ENCODE data around the gene GTF2F2. TPM values are rescaled to one million over a fixed set of nuclear protein-coding genes. Genes with fewer than 3 reads are reported as not detected.

Gene GTF2F2
- total RNA-seq, 2 experiments from 2014 or later, result 20.1 to 25.1 TPM

DNA sequence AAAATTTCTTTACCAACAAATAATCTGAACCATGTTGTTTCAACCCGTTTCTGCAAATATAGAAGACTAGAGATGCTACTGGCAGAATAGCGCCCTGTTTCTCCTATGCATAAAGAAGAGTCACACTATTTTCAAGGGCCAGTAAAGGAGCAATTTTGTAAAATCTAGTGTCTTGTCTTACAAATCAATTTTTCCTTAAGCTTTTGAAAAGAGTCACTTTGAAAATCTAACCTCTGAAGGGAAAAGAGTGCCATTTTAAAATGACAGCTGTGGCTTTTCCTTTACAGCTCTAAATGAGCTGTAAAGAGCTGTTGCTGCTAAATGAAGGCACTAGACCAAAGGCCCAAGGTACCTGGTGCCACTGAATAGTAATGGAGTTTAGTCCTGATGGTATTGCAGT, 16.9 kb upstream of the GTF2F2 start:
- ChIA-PET CTCF (ENCODE audit: unreplicated experiment) (interaction anchor here (0.6 to 0.7 kb wide), 2 partner anchors 16 to 417 kb away, joined by 3 to 5 read pairs; no protein-coding TSS in a partner anchor), POLR2A (interaction anchor here (0.6 to 2.0 kb wide), 5 partner anchors 9 to 73 kb away, joined by 3 to 7 read pairs (median 3); no protein-coding TSS in a partner anchor)
- intact Hi-C loops (cut with micrococcal nuclease; ENCODE audit: unreplicated experiment), result no loop called here
- H3K9me2 ChIP-seq (ENCODE audit: insufficient read depth, low read length), result no peaks in the 10 kb centered on the region
- H3K4me1 ChIP-seq (ENCODE audit: insufficient read depth, low read length, poor library complexity, severe bottlenecking), result no peaks in the 10 kb centered on the region
- no peak overlapping the region for H2AFZ ChIP-seq (ENCODE audit: low read length)
- no peak overlapping the region for H3K4me3 ChIP-seq (ENCODE audit: low read depth, low read length, poor library complexity, severe bottlenecking)
- BruUV-seq (replicated peaks), result no TSS peak
- no peaks in the 10 kb centered on the region for H3K79me2 ChIP-seq (ENCODE audit: insufficient read depth, low read depth, low read length)
- no peaks in the 10 kb centered on the region for H4K20me1 ChIP-seq (ENCODE audit: insufficient read depth, low read length)
- H3K4me2 ChIP-seq (ENCODE audit: low read length), result no peak overlapping the region
- no peak for DNase-seq (ENCODE audit: low spot score)
- no peak overlapping the region for H3K27ac ChIP-seq (ENCODE audit: low read depth, low read length, poor library complexity, severe bottlenecking)
- H3K9me3 ChIP-seq (ENCODE audit: low read length), result no peaks in the 10 kb centered on the region
- H3K36me3 ChIP-seq (ENCODE audit: insufficient read depth, low read length), result no peaks in the 10 kb centered on the region
- TF ChIP-seq EZH2phosphoT487 (IDR thresholded peaks at IDR 0.05; ENCODE audit: borderline replicate concordance, low read depth, low read length), result no peak
- TF ChIP-seq, protein P1, sequence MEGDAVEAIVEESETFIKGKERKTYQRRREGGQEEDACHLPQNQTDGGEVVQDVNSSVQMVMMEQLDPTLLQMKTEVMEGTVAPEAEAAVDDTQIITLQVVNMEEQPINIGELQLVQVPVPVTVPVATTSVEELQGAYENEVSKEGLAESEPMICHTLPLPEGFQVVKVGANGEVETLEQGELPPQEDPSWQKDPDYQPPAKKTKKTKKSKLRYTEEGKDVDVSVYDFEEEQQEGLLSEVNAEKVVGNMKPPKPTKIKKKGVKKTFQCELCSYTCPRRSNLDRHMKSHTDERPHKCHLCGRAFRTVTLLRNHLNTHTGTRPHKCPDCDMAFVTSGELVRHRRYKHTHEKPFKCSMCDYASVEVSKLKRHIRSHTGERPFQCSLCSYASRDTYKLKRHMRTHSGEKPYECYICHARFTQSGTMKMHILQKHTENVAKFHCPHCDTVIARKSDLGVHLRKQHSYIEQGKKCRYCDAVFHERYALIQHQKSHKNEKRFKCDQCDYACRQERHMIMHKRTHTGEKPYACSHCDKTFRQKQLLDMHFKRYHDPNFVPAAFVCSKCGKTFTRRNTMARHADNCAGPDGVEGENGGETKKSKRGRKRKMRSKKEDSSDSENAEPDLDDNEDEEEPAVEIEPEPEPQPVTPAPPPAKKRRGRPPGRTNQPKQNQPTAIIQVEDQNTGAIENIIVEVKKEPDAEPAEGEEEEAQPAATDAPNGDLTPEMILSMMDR (conservative IDR thresholded peaks at IDR 0.05; ENCODE audit: low read length), result no peak

DNA sequence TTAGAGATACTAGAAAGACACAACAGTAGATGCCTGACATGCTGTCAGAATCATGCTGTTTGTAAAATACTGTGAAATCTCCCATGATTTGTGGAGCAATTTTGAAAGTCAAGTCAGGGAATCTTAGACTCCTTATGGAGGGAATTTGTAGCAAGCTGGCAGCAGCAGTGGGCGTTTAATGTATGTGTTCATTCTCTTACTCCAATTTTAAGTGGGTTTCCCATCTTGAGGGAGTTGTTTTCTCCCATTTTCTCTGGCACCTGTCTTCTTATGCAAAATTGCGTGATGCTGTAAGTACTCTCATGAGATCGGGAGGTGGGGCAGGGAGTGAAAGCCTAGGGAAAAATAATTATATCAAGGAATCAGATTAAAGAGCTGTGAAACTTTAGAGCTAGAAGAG, 16.0 kb upstream of the GTF2F2 start:
- no peak overlapping the region for H3K4me2 ChIP-seq (ENCODE audit: low read length)
- H2AFZ ChIP-seq (ENCODE audit: low read length), result no peak overlapping the region
- no peaks in the 10 kb centered on the region for H4K20me1 ChIP-seq (ENCODE audit: insufficient read depth, low read length)
- no peaks in the 10 kb centered on the region for H3K36me3 ChIP-seq (ENCODE audit: insufficient read depth, low read length)
- H3K4me1 ChIP-seq (ENCODE audit: insufficient read depth, low read length, poor library complexity, severe bottlenecking), result no peaks in the 10 kb centered on the region
- no peaks in the 10 kb centered on the region for H3K9me3 ChIP-seq (ENCODE audit: low read length)
- no peak for DNase-seq (ENCODE audit: low spot score)
- POLR2A ChIA-PET, result interaction anchor here (0.6 kb wide), 2 partner anchors 63 to 73 kb away, joined by 3 read pairs; no protein-coding TSS in a partner anchor
- CTCF ChIA-PET (ENCODE audit: unreplicated experiment), result interaction anchor here (0.7 kb wide), 2 partner anchors 37 to 418 kb away, joined by 3 to 5 read pairs; no protein-coding TSS in a partner anchor
- no peak overlapping the region for H3K4me3 ChIP-seq (ENCODE audit: low read depth, low read length, poor library complexity, severe bottlenecking)
- intact Hi-C loops (cut with micrococcal nuclease; ENCODE audit: unreplicated experiment), result no loop called here
- H3K9me2 ChIP-seq (ENCODE audit: insufficient read depth, low read length), result no peaks in the 10 kb centered on the region
- no peak overlapping the region for H3K27ac ChIP-seq (ENCODE audit: low read depth, low read length, poor library complexity, severe bottlenecking)
- no peaks in the 10 kb centered on the region for H3K79me2 ChIP-seq (ENCODE audit: insufficient read depth, low read depth, low read length)
- no TSS peak for BruUV-seq (replicated peaks)
- no peak for TF ChIP-seq EZH2phosphoT487 (IDR thresholded peaks at IDR 0.05; ENCODE audit: borderline replicate concordance, low read depth, low read length)
- TF ChIP-seq, protein P1 (conservative IDR thresholded peaks at IDR 0.05; ENCODE audit: low read length), result no peak

DNA sequence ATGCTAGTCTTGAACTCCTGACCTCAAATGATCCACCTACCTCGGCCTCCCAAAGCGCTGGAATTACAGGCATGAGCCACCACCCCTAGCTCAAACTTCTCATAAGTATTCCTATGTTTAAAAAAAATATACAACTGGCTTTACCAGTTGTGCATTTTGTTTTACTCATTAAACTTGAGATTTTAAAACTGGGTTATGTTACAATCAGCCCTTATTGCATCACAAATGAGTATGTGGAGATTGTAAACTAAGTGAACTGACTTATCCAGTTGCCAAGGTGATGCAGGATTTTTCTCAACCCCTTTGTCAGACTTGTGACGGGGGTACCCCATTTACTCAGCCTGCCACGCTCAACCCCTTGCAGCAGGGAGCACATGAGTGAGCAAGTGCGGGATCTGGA, 14.4 kb upstream of the GTF2F2 start:
- no peaks in the 10 kb centered on the region for H3K9me3 ChIP-seq (ENCODE audit: low read length)
- no peaks in the 10 kb centered on the region for H4K20me1 ChIP-seq (ENCODE audit: insufficient read depth, low read length)
- POLR2A ChIA-PET, result interaction anchor here (0.7 kb wide), 1 partner anchor 12 kb away, joined by 5 read pairs; no protein-coding TSS in a partner anchor
- TF ChIP-seq EZH2phosphoT487 (IDR thresholded peaks at IDR 0.05; ENCODE audit: borderline replicate concordance, low read depth, low read length), result no peak
- TF ChIP-seq, protein P1 (conservative IDR thresholded peaks at IDR 0.05; ENCODE audit: low read length), result no peak
- no peaks in the 10 kb centered on the region for H3K79me2 ChIP-seq (ENCODE audit: insufficient read depth, low read depth, low read length)
- no peaks in the 10 kb centered on the region for H3K9me2 ChIP-seq (ENCODE audit: insufficient read depth, low read length)
- H3K4me1 ChIP-seq (ENCODE audit: insufficient read depth, low read length, poor library complexity, severe bottlenecking), result no peaks in the 10 kb centered on the region
- no TSS peak for BruUV-seq (replicated peaks)
- no peak overlapping the region for H3K27ac ChIP-seq (ENCODE audit: low read depth, low read length, poor library complexity, severe bottlenecking)
- no peak overlapping the region for H2AFZ ChIP-seq (ENCODE audit: low read length)
- CTCF ChIA-PET (ENCODE audit: unreplicated experiment), result no interaction called here
- H3K36me3 ChIP-seq (ENCODE audit: insufficient read depth, low read length), result no peaks in the 10 kb centered on the region
- no peak overlapping the region for H3K4me3 ChIP-seq (ENCODE audit: low read depth, low read length, poor library complexity, severe bottlenecking)
- H3K4me2 ChIP-seq (ENCODE audit: low read length), result no peak overlapping the region
- intact Hi-C loops (cut with micrococcal nuclease; ENCODE audit: unreplicated experiment), result no loop called here
- DNase-seq (ENCODE audit: low spot score), result no peak
